Suppressor macrophage (primary cell): Measurements from ENCODE around the gene DSE.

ENCODE experiments used
- DNase-seq, 4 experiments: peaks; one replicate each; pipeline ENCODE4 v3.0.0-alpha.2; 2020 to 2022

DSE gene

DNA sequence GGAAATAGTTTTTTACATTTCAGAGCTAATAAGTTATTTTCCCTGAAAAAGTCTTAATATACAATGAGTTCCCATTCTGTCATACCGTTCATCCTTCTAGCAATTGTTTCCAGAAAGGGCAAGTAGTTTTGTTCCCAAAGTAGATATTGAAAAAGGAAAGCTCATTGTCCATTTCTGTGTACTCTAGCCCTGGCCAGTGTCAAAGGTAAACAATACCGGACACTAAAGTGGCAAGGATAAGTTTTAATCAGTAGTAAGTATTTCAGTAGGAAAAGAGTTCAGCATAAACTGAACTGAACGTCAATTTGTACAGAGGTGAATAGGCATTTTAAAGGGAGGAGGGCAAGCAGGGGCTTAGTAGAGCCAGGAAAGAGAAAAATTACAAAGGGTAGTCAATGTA lies 46.9 kb downstream of the DSE start:
- DNase-seq = no peak

- no peak for DNase-seq
These were observed 48.5 kb downstream of the DSE start for GRCh38 chr6:116419069-116419786.

DNA sequence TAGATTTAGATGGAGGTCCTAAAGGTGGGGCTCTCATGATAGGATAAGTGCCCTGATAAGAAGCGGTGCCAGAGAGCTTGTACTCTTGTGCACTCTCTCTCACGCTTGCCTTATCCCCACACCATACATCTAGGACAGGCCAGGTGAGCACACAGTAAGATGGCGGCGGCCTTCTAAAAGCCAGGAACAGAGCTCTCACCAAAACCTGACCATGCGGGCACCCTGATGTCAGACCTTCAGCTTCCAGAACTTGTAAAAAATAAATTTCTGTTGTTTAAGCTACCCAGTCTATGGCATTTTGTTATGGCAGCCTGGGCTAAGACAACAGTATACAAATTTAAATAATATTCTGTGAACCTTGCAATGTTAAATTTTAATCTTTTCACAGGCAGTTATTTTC lies 49.6 kb downstream of the DSE start:
- DNase-seq = no peak

- no peak for DNase-seq
These were observed 51.5 kb downstream of the DSE start for GRCh38 chr6:116422238-116422637.

GRCh38 chr6:116424001-116424400 lies 53.3 kb downstream of the DSE start:
- DNase-seq = peak; percentile 23 to 61 (median 36)

GRCh38 chr6:116426551-116426950 lies 55.8 kb downstream of the DSE start:
- no peak for DNase-seq

- DNase-seq = no peak
These were observed 58.4 kb downstream of the DSE start for GRCh38 chr6:116429111-116429510.

DNA sequence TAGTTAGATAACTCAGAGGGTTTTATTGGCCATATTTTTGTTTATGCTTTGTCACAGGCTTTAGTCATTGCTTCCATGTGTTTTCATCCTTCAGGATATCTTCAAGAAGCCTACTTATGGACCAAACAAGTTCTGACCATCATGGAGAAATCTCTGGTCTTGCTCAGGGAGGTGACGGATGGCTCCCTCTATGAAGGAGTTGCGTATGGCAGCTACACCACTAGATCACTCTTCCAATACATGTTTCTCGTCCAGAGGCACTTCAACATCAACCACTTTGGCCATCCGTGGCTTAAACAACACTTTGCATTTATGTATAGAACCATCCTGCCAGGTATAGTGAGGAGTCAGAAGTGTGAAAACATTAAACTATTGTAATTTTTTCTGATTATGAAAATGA lies 60.1 kb downstream of the DSE start:
- no peak for DNase-seq

GRCh38 chr6:116431964-116432595 lies 61.3 kb downstream of the DSE start:
- DNase-seq = no peak

DNA sequence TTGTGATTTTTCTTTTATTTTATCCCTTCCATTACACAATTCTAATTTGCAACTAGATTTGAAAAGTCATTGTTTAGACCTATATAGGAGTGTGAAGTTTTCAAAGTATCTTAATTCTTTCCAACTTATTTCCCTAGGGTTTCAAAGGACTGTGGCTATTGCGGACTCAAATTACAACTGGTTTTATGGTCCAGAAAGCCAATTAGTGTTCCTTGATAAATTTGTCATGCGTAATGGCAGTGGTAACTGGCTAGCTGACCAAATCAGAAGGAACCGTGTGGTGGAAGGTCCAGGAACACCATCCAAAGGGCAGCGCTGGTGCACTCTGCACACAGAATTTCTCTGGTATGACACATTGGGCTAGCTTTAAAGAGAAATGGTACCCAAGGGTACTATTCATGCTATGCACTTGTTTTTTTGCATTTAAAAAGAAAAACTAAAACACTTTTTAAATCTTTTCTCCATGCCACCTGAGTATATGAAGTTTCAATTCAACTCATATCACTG lies 62.5 kb downstream of the DSE start:
- no peak for DNase-seq

DNA sequence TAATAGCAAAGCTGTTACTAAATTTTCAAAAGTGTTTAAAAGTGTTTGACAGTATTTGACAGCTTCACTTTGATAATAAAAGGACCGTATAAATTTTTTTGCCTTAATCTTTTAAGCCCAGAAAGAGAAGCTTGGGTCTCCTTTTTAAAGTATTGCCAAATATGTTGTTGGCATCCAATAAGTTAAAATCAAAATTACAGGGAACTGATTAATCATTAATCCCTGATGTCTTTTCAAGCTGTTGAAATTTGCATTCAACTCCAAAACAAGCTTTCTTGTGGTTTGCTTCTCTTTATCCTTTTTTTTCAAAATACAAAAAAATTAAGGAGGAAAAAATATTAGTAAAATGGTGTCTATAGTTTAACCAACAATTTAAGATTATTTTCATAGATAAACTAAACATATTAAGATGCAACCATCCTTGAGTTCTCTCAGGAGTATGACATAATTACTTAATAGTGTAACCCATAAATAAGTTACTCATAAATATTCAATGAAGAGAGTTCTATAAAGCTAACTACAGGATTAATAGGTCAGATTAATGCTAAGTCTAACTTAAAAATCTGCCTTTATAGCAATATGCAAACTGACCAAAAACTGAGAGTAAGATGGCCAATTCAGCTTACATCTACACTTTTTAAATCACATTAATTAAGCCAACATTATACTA lies 63.4 kb downstream of the DSE start:
- no peak for DNase-seq

GRCh38 chr6:116436586-116436985 lies 65.8 kb downstream of the DSE start:
- no peak for DNase-seq

DNA sequence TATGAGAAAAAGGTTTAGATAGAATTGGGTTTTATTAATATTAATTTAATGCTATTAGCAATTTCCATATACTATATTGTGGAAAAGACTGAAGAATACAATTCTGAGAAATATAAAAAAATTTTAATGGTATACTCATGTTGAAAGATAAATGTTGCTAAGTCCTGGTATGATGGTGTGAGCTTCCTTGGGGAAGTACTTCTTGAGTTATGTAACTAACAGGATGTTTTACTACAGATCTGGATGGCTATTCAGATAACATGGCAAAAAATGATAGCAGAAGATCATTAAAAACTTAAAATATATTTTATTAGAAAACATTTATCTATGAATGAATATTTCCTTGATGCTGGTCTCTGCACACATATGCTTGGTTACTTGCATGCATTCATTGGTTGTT lies 66.9 kb downstream of the DSE start:
- peak in 2 of 4 experiments; percentile 40 to 54 for DNase-seq

DNA sequence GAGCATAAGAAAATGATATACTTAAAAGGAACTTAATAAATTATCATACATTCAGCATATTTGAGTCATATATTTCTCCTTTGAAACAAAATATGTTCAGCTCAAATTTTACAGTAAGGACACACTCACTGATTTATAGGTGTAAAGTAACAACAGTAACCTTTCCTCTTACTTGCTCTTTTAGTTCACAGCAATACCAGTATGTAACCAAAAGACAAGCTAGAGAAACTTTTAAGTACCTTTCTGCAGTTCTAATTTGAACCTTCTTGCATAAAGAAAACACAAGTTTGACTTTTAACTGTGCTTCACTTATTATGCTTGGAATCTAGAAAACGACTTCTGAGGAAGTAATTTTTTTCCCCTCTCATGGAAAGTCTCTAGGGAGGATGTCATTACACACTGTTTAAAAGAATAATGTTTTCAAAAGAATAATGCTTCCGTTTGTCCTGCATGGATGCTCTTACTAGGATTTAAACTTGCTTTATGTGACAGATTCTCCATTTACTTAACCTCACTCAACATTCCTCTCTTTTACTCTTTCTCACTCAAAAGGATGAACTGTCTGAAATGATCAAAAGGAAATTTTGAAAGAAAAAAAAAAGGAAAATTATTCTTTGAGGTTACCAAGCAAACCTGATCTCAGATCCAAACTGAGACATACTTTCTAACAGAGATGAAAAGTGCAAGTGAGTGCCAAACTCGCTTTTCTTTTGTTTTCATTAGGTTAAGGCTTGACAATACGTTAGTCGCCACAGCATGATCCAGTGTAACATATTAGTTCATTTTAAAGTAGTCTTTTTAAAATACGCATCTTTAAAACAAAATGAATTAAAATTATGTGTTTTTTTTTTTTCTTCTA lies 68.1 kb downstream of the DSE start:
- no peak for DNase-seq

GRCh38 chr6:116439522-116440051 lies 68.8 kb downstream of the DSE start:
- DNase-seq = no peak

DNA sequence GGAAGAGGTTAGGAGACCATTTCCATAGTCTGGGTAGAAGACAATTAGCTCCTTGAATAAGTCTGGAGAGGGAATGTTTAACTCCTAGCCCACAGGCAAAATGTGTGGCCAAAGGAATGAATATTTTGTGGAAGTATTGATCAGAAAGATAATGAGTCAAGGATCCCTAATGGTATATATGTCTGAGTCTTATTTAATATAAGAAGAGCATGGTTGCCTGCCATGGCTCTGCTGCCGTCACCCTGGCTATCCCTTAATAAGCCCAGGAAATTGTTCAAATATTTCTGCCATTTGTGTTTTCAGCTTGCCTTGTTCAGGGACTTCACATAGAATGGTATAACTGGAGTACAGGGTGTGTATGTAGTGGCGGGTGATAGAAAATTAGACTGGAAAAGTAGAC lies 72.4 kb downstream of the DSE start:
- DNase-seq = no peak

GRCh38 chr6:116444092-116444491 lies 73.3 kb downstream of the DSE start:
- peak in 3 of 4 experiments; percentile 24 to 62 (median 50) for DNase-seq

GRCh38 chr6:116444575-116444974 lies 73.8 kb downstream of the DSE start:
- DNase-seq = no peak

DNA sequence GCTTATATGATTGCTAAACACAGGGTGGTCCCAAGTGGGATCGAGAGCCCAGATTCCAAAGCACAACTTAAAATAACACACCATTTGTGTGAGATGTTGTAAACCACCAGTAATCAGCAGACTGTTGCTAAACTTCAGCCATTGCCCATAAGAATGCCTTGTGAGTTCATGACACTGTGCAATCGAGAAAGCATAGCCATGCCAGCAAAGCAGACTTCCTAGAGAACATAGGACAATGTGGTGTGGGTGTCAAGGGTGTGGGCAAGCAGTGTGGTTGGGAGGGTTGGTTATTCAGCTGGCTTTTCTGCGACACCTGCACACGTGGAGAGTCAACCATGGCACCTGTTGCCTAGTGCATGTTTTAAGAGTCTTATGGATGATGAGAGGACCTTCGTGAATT lies 74.4 kb downstream of the DSE start:
- peak; percentile 50 to 74 (median 72) for DNase-seq

GRCh38 chr6:116446399-116446798 lies 75.7 kb downstream of the DSE start:
- peak; percentile 51 to 91 (median 74) for DNase-seq

GRCh38 chr6:116447052-116447451 lies 76.3 kb downstream of the DSE start:
- no peak for DNase-seq

GRCh38 chr6:116447496-116448011 lies 76.8 kb downstream of the DSE start:
- peak; percentile 85 to 97 (median 88) for DNase-seq
